ENCODE measurements around the gene EIF4G3. TPM values are rescaled to one million over a fixed set of nuclear protein-coding genes. Genes with fewer than 3 reads are reported as not detected.

Gene EIF4G3
- total and polyA plus RNA-seq, 10 of the 15 experiments (the other 5 are each of a cell fraction or from before 2014, with no cell fraction given): 7.4 to 45.1 (median 29.1) TPM

DNA sequence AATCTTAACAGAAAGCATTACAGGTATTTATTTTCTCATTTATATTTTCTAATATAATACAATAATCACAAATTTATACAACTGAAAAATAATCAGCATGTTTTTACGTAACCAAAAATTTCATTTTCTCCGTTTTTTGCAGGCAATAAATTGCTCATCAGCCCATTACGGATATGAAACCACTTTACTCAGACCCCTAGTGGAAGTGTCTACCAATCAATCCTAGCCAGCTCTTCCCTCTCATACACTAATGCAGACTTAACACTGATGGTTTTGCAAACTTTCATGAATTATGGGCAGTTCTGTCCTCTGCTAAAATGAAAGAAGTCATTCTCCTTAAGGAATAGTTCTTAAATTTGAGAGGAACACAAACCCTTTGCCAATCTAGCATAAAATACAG, 124.7 kb downstream of the EIF4G3 start:
- H3K79me2 ChIP-seq (ENCODE audit: control insufficient read depth, insufficient read depth, low read length): no peaks in the 10 kb centered on the region
- H3K27ac ChIP-seq (ENCODE audit: control insufficient read depth, insufficient read depth): no peak overlapping the region
- CTCF ChIA-PET: interaction anchor here (1.1 kb wide), 1 partner anchor 30 kb away, joined by 3 read pairs; no protein-coding TSS in a partner anchor
- H3K4me2 ChIP-seq (ENCODE audit: control insufficient read depth, insufficient read depth): peak overlapping the region; percentile 70
- no TSS peak for BruUV-seq (replicated peaks)
- FAIRE-seq (no peak), ATAC-seq (peak; percentile 79), DNase-seq (ENCODE audit: low read depth, low spot score) (no peak)
- H3K9me3 ChIP-seq (replicated peaks; ENCODE audit: control insufficient read depth, insufficient read depth, low read length): no peaks in the 10 kb centered on the region
- no peak overlapping the region for H3K9ac ChIP-seq (ENCODE audit: control insufficient read depth, insufficient read depth, low read length)
- peaks cover 5% of the 10 kb centered on the region; the same call in 1 of the 2 replicates for H3K4me1 ChIP-seq (ENCODE audit: control insufficient read depth, insufficient read depth, low read length)
- peaks cover 2 to 6% of the 10 kb centered on the region in 2 experiments; a peak in 2 of 4 replicates for H3K36me3 ChIP-seq (ENCODE audit: control insufficient read depth in 2 of 2, insufficient read depth in 2 of 2, low read length in 1 of 2)
- no peak overlapping the region for H2AFZ ChIP-seq (ENCODE audit: control insufficient read depth, low read depth, low read length)
- TF ChIP-seq POLR2AphosphoS2 (IDR thresholded peaks at IDR 0.05; ENCODE audit: low read depth, low read length): no peak
- TF ChIP-seq, protein P1, sequence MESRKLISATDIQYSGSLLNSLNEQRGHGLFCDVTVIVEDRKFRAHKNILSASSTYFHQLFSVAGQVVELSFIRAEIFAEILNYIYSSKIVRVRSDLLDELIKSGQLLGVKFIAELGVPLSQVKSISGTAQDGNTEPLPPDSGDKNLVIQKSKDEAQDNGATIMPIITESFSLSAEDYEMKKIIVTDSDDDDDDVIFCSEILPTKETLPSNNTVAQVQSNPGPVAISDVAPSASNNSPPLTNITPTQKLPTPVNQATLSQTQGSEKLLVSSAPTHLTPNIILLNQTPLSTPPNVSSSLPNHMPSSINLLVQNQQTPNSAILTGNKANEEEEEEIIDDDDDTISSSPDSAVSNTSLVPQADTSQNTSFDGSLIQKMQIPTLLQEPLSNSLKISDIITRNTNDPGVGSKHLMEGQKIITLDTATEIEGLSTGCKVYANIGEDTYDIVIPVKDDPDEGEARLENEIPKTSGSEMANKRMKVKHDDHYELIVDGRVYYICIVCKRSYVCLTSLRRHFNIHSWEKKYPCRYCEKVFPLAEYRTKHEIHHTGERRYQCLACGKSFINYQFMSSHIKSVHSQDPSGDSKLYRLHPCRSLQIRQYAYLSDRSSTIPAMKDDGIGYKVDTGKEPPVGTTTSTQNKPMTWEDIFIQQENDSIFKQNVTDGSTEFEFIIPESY (IDR thresholded peaks at IDR 0.05): no peak
- TF ChIP-seq, protein P2, sequence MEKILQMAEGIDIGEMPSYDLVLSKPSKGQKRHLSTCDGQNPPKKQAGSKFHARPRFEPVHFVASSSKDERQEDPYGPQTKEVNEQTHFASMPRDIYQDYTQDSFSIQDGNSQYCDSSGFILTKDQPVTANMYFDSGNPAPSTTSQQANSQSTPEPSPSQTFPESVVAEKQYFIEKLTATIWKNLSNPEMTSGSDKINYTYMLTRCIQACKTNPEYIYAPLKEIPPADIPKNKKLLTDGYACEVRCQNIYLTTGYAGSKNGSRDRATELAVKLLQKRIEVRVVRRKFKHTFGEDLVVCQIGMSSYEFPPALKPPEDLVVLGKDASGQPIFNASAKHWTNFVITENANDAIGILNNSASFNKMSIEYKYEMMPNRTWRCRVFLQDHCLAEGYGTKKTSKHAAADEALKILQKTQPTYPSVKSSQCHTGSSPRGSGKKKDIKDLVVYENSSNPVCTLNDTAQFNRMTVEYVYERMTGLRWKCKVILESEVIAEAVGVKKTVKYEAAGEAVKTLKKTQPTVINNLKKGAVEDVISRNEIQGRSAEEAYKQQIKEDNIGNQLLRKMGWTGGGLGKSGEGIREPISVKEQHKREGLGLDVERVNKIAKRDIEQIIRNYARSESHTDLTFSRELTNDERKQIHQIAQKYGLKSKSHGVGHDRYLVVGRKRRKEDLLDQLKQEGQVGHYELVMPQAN (conservative IDR thresholded peaks at IDR 0.05): no peak
- H3K27me3 ChIP-seq (replicated peaks in 1 of 2; ENCODE audit: control insufficient read depth in 2 of 2, insufficient read depth in 2 of 2, low read length in 1 of 2): no peaks in the 10 kb centered on the region
- 42% methylated on average over 3 of the region's 3 CpGs for WGBS (ENCODE audit: insufficient coverage, insufficient replicate concordance, low lambda C conversion rate, missing lambda C conversion rate)
- POLR2A ChIA-PET: no interaction called here
- in situ Hi-C loops (cut with MboI) (no loop called here), intact Hi-C loops (cut with micrococcal nuclease; ENCODE audit: unreplicated experiment) (no loop called here)
- no peak overlapping the region for H3K4me3 ChIP-seq
- no peaks in the 10 kb centered on the region for H4K20me1 ChIP-seq (ENCODE audit: control insufficient read depth, insufficient read depth)
- RAD21 ChIA-PET (ENCODE audit: unreplicated experiment): no interaction called here
- SMC1A ChIA-PET (ENCODE audit: uncharacterized antibody, unreplicated experiment): no interaction called here

Measured in GM12878 (cell line).